Neutrophil (primary cell): Measurements from ENCODE around the gene ACSM3.

Source experiments
- H3K27ac ChIP-seq: fragments of 200-600 bp; sonication (generic); 2 replicates; pipeline ENCODE4 v1.5.1; 2016; ENCODE audit warnings: mild to moderate bottlenecking, moderate library complexity
- H3K27me3 ChIP-seq: fragments of 200-600 bp; sonication (generic); 2 replicates; pipeline ENCODE4 v1.6.0; 2016; ENCODE audit warnings: mild to moderate bottlenecking
- H3K36me3 ChIP-seq: fragments of 200-600 bp; sonication (generic); 2 replicates; pipeline ENCODE4 v1.5.1; 2017
- H3K4me1 ChIP-seq, 2 experiments: fragments of 200-600 bp in 1 of 2; sonication (generic) in 1 of 2; 1 replicate in 1 of 2; 2 replicates in 1 of 2; pipeline versions ENCODE4 v1.5.1 to v1.6.1; 2013 to 2016; ENCODE audit warnings: low read depth in 1 of 2, low read length in 1 of 2, mild to moderate bottlenecking in 1 of 2, moderate library complexity in 1 of 2; ENCODE audit not compliant: control insufficient read depth in 1 of 2, insufficient read depth in 1 of 2
- H3K4me3 ChIP-seq, 2 experiments: fragments of 200-600 bp in 1 of 2; sonication (generic) in 1 of 2; 1 replicate in 1 of 2; 2 replicates in 1 of 2; pipeline ENCODE4 v1.5.1; 2013 to 2016; ENCODE audit warnings: low read depth in 1 of 2, low read length in 1 of 2, mild to moderate bottlenecking in 1 of 2, moderate library complexity in 1 of 2
- H3K9me3 ChIP-seq: fragments of 200-600 bp; sonication (generic); 2 replicates; pipeline ENCODE4 v1.5.1; 2016
- TF ChIP-seq, protein P1 (sequence below): fragments of 200-600 bp; sonication (generic); IDR thresholded peaks from 2 replicates; pipeline ENCODE4 v1.5.1; 2016; ENCODE audit warnings: antibody characterized with exemption

The ACSM3 gene

DNA sequence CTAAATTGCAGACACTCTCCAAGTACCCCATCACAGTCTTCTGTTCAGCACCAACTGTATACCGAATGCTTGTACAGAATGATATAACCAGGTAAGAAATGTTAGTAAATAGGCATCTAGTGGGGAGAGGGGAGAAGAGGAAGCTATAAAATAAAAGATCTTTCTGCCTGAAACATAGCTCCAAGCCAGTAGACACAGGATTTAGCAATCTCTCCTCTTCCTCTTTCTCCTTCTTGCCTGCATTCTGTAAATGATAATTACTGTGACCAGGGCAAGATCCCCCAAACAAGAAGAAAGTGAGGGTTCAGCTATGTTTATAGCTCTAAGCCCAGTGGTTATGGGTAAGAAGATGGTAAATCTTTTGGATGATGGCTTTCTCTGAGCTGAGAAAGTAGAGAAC, 17.9 kb downstream of the ACSM3 start:
- Histone ChIP-seq H3K36me3 (no peaks in the 10 kb centered on the region), H3K9me3 (no peaks in the 10 kb centered on the region), H3K27ac (peak overlapping the region; percentile 43), H3K27me3 (no peaks in the 10 kb centered on the region), H3K4me1 (peaks cover 5 to 8% of the 10 kb centered on the region in 2 experiments), H3K4me3 (no peak overlapping the region)
- TF ChIP-seq, protein P1, sequence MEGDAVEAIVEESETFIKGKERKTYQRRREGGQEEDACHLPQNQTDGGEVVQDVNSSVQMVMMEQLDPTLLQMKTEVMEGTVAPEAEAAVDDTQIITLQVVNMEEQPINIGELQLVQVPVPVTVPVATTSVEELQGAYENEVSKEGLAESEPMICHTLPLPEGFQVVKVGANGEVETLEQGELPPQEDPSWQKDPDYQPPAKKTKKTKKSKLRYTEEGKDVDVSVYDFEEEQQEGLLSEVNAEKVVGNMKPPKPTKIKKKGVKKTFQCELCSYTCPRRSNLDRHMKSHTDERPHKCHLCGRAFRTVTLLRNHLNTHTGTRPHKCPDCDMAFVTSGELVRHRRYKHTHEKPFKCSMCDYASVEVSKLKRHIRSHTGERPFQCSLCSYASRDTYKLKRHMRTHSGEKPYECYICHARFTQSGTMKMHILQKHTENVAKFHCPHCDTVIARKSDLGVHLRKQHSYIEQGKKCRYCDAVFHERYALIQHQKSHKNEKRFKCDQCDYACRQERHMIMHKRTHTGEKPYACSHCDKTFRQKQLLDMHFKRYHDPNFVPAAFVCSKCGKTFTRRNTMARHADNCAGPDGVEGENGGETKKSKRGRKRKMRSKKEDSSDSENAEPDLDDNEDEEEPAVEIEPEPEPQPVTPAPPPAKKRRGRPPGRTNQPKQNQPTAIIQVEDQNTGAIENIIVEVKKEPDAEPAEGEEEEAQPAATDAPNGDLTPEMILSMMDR: no peak

DNA sequence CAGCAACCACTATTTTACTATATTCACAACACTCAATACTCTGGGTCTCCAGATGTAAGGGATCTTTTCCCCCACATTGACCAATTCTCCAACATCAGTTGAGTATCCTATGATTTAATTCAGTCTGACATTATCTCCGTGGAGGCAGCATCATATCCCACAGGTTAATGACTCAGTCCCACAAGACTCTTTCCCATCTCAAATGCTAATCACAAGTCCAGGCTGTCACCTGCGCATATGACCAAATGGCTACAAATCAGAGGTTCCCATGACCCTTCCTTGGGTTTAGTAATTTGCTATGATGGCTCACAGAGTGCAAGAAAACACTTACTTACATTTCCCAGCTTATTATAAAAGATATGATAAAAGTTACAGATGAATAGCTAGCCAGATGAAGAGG, 18.7 kb downstream of the ACSM3 start:
- Histone ChIP-seq H3K36me3 (no peaks in the 10 kb centered on the region), H3K9me3 (no peaks in the 10 kb centered on the region), H3K4me1 (peaks cover 5 to 8% of the 10 kb centered on the region in 2 experiments), H3K27ac (no peak overlapping the region), H3K4me3 (no peak overlapping the region), H3K27me3 (no peaks in the 10 kb centered on the region)
- TF ChIP-seq, protein P1: no peak

DNA sequence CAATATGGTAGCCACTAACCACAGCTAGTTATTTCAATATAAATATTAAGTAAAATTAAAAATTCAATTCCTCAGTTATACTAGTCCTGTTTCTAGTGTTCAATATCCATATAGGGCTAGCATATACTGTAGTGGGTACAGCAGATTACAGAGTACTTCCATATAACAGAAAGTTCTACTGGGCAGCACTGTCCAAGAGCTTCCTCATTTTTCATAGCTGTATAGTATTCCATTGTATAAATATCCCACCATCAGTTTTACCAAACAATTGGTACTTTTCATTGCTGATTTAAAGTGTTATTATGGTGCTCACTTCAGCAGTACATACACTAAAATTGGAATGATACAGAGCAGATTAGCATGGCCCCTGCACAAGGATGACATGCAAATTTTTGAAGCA, 20.4 kb downstream of the ACSM3 start:
- Histone ChIP-seq H3K4me1 (peaks cover 5 to 8% of the 10 kb centered on the region in 2 experiments), H3K4me3 (no peak overlapping the region), H3K27me3 (no peaks in the 10 kb centered on the region), H3K36me3 (no peaks in the 10 kb centered on the region), H3K27ac (no peak overlapping the region), H3K9me3 (no peaks in the 10 kb centered on the region)
- TF ChIP-seq, protein P1: no peak

DNA sequence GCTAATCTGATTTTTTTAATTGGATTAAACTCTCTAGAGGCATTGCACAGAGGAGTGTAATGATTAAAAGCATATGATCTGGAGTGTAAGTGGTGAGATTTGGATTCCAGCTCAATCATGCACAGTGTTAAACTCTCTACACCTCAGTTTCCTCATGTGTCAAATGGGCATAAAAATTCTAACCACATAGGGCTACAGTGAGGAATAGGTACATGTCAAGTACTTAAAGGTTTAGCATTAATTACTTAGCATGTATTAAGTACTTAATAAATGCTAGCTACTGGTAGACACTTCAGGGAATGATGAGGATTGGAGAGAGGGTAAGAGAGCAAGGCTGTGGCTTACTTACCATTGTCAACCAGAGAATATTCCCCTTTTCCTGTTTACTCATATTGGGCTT, 25.3 kb downstream of the ACSM3 start:
- Histone ChIP-seq H3K36me3 (no peaks in the 10 kb centered on the region), H3K4me3 (no peak overlapping the region), H3K27ac (no peak overlapping the region), H3K4me1 (no peaks in the 10 kb centered on the region), H3K9me3 (no peaks in the 10 kb centered on the region), H3K27me3 (no peaks in the 10 kb centered on the region)
- TF ChIP-seq, protein P1: no peak

DNA sequence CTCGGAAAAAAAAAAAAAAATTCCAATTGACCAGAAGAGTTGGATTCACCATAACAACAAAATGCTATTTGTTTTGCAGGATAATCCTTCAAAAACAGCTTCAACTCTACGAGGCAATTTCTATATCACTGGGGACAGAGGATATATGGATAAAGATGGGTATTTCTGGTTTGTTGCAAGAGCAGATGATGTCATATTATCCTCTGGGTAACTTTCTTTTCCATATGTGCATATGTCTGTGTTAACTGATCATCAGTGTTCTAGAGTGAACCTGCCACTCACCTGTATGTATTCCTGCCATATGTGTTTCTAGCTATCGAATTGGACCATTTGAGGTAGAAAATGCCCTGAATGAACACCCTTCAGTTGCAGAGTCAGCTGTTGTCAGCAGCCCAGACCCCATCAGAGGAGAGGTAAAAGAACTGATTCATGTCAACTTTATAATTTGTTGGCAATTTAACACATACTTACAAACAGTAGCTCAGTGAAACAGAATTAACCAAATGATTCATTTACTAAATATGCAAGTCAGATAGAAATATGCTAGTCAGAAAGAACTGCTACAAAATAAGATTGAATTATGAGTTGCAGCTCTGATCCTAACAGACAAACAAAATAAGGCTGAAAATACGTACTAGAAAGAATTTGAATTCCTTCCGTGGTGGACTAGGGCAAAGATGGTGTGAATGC, 28.3 kb downstream of the ACSM3 start:
- Histone ChIP-seq H3K9me3 (no peaks in the 10 kb centered on the region), H3K4me3 (no peak overlapping the region), H3K27me3 (no peaks in the 10 kb centered on the region), H3K27ac (no peak overlapping the region), H3K4me1 (no peaks in the 10 kb centered on the region), H3K36me3 (peaks cover 17% of the 10 kb centered on the region)
- TF ChIP-seq, protein P1: no peak
